ENCODE results near the gene ZNF425.
A peak's percentile ranks its signal among the peaks of the same experiment; 100 is the strongest.
"Not testable (repeated sequence)": the region's sequence is repeated elsewhere in the genome, so short reads cannot be mapped to it uniquely, and the experiment has no call there.

ZNF425 gene

DNA sequence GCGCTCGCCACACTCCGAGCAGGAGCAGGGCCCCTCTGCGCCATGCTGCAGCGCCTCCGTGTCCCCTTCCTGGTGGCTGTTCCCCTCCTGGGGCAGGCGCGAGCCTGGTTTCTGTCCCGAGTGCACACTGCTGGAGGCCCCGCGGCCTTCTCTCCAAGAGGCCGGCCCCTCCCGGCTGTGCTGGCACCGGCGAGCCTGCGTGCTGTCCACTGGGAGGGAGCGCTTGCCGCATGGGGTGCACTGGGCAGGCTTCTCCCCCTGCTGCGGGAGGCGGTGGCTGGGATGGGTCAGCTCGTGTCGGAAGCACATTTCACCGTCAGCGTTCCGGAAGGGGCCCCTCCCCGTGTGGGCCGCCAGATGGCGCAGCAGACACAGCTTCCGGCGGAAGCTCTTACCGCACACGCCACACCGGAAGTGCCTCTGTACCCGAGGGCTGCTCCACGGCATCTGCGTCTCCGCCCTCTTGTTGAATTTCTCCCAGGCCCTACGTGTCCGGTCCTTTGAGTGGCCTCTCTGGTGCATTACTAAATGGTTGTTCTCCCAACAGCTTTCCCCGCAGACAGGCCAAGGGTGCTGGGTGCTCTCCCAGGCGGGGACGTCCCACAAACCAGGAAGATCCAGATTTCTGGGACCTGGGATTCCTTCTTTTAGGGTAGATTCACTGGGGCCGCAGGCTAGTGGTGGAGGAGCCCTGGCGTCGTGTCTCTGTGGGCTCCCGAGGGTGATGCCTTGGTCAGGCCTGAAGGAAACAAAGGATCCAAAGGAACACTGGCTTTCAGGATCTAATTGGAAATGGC is 54.3 kb downstream of the ZNF425 start:
- peak; percentile 62 for DNase-seq

DNA sequence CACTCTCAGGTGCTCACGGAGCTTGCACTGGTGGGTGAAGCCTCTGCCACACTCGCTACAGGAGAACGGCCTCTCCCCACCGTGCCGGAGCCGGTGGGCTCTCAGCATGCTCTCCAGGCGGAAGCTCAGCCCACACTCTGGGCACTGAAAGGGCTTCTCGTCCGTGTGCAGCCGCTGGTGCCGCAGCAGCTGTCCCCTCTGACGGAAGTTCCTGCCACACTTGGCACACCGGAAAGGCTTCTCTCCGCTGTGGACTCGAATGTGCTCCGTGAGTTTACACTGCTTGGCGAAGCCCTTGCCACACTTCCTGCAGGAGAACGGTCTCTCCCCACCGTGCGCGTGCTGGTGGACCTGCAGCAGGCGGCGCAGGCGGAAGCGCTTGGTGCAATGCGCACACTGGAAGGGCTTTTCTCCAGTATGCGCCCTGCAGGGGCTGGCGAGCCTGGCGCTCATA is 54.9 kb downstream of the ZNF425 start:
- no peak for DNase-seq

DNA sequence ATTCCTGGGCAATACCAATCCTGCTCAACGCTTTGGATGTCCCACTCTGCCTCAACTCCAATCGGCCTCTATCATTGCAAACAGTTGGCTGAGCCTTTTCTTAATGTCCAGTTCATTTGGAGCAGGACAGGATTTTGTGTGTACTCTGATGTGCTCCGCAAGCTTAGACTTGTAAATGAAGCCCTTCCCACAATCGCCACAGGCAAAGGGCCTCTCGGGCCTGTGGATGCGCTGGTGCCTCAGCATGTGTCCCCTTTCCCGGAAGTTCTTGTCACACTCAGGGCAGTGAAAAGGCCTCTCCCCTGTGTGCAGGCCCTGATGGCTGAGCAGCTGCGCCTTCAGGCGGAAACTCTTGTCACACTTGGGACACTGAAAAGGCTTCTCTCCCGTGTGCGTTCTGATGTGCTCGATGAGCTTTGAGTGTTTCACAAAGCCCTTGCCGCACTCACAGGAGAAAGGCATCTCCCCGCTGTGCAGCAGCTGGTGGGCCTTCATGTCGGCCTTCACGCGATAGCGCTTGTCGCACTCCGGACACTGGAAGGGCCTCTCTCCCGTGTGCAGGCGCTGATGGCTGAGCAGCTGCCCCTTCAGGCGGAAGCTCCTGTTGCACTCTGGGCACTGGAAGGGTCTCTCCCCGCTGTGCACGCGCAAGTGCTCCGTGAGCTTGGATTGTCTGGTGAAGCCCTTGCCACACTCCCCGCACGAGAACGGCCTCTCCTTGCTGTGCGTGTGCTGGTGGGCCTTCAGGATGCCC is 55.6 kb downstream of the ZNF425 start:
- no peak for DNase-seq

DNA sequence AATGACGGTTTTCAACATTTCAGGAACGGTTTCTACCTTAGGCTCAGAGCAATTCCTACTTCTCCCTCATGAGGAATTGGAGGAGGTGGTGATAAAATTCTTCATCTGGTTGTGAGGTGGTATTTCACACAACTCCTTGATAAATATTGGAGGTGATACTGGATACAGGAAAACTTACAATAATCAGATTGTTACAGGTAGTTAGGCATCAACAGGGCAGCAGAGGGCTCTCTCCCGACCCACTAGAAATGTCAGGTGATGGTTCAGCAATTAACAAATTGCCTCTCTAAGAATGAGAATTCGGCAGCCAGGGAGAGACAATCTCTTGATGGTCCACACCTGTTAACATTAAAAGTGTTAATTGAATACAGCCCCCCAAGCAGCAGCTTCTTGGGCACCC is 58.3 kb downstream of the ZNF425 start:
- no peak for DNase-seq

DNA sequence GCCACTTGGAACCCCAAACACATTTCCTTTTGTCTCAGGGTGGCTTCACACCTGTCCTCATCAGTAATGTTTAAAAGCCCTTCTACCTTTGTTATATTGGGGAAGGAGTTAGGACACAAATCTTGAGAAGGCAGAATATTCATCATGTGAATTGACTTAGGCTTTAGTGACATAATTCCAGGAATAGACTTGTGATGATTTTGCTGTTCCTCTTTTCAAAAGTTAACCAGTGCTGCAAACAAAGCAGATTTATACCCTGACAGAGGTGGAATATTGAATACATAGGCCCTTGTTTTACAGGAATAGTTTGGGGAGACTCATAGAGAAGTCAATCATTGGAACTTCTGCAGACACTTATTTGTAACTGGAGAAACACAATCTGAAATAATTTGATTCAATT is 62.6 kb downstream of the ZNF425 start:
- no peak for DNase-seq

DNA sequence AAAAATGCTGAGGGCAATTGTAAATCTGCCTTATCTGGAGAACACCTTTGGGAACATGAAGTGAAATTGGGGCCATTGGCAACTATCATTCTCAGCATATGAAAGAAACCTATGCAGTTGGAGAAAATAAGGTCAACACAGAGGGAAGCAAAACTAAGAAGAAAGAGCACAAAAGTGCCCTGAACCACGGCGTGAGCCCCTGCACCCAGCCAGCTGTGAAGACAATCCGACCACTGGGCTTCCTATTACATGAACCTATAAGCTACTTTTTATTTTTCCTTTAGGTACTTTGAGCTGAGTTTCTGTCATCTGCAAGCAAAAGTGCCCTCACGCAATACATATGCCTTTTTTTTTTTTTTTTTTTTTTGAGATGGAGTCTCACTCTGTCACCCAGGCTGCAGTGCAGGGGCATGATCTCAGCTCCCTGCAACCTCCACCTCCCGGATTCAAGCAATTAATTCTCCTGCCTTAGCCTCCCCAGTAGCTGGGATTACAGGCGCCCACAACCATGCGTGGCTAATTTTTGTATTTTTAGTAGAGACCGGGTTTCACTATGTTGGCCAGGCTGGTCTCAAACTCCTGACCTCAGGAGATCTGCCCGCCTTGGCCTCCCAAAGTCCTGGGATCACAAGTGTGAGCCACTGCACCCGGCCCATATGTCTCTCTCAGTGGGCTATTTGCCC is 63.8 kb downstream of the ZNF425 start:
- not testable (repeated sequence) for DNase-seq

DNA sequence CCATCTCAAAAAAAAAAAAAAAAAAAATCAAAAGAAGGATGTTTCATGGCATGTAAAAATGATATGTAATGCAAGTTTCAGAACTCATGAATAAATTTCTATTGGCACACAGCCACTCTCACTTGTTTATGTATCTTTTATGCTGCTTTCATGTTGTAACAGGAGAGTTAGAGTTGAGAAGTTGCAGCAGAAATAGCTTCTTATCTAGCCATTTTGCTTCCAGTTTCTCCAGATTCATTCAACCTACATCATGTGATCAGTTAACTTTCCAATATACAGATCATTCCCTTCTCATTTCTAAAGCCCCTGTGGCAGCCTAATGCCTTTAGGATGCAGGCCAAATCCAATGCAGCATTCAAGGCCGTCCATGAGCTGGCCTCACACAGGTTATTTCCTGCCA is 66.0 kb downstream of the ZNF425 start:
- DNase-seq: no peak

DNA sequence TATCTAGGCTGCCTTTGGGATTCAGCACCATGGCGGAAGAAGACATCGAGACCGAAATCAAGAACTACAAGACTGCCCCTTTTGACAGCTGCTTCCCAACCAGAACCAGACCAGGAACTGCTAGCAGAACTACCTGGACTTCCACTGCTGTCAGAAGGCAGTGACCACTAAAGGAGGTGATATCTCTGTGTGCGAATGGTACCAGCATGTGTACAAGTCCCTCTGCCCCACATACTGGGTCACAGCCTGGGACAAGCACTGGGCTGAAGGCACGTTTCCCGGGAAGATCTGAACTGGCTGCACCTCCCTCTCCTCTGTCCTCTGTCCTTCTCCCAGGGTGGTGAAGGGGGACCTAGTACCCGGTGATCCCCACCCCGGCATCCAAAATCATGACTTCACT is 72.2 kb downstream of the ZNF425 start:
- DNase-seq: no peak

DNA sequence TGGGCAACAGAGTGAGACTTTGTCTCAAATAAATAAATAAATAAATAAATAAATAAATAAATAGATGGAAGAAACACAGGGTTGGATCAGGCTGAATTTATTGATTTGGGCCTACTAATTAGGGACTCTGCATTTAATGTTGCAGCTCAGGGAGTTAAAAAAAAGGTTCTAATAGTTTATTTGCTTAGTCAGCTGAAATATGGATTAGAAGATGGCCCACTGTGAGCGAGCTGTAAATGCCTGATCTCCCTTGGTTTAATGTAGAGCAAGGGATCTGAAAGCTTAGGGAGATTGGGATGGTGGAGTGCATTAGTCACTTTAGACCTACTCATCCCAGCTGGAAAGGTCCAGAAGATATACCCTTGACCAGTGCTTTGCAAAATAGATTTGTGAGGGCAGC is 72.7 kb downstream of the ZNF425 start:
- DNase-seq: no peak
